ENCODE results near the gene APLNR.
"Not testable (repeated sequence)": the region's sequence is repeated elsewhere in the genome, so short reads cannot be mapped to it uniquely, and the experiment has no call there.

The APLNR gene

DNA sequence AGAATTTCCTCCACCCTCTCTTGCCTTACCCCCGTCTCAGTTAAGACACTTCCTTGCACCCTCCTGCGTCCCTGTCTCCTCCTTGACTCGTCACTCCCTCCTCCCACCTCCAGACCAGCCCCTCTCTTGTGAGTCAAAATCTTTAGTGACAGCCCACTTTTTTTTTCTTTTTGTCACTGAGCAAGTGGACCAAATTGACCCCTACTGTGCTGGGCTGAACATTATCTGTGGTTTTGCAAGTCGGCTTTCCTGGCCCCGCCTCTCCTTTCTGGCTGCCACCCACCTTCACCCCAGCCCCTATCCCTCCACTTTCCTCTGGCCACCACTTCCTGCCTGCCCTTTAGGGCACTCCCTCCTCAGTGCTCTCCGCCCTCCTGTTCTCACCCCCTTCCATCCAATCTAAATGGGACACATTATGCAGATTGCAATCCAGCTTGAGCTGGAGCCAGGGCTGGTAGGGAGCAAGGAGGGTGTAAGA, at the start of gene APLNR:
Gene APLNR (minus strand): TSS at position 47 of the 478 bp plus-strand sequence. CDS start 246 bp downstream, outside the sequence.
- no peak within 1 kb of the TSS for H3K4me2 ChIP-seq (ENCODE audit: low read length)
- TF ChIP-seq, protein P1, sequence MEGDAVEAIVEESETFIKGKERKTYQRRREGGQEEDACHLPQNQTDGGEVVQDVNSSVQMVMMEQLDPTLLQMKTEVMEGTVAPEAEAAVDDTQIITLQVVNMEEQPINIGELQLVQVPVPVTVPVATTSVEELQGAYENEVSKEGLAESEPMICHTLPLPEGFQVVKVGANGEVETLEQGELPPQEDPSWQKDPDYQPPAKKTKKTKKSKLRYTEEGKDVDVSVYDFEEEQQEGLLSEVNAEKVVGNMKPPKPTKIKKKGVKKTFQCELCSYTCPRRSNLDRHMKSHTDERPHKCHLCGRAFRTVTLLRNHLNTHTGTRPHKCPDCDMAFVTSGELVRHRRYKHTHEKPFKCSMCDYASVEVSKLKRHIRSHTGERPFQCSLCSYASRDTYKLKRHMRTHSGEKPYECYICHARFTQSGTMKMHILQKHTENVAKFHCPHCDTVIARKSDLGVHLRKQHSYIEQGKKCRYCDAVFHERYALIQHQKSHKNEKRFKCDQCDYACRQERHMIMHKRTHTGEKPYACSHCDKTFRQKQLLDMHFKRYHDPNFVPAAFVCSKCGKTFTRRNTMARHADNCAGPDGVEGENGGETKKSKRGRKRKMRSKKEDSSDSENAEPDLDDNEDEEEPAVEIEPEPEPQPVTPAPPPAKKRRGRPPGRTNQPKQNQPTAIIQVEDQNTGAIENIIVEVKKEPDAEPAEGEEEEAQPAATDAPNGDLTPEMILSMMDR (IDR thresholded peaks at IDR 0.05; ENCODE audit: low read depth, low read length): no peak
- no peak for TF ChIP-seq EZH2phosphoT487 (IDR thresholded peaks at IDR 0.05; ENCODE audit: low read depth)
- H3K36me3 ChIP-seq (replicated peaks; ENCODE audit: low read depth, low read length): no peaks in the 10 kb centered on the region
- H3K9me3 ChIP-seq (ENCODE audit: insufficient read depth, low read length): no peaks in the 10 kb centered on the region
- H3K79me2 ChIP-seq (ENCODE audit: low read length): no peaks in the 10 kb centered on the region
- no peaks in the 10 kb centered on the region for H3K4me1 ChIP-seq (ENCODE audit: low read length)
- no peak within 1 kb of the TSS for H3K4me3 ChIP-seq (ENCODE audit: low read length)
- no peaks in the 10 kb centered on the region for H4K20me1 ChIP-seq (ENCODE audit: insufficient read depth, low read length)
- peaks cover 58% of the 10 kb centered on the region for H3K27me3 ChIP-seq (ENCODE audit: low read depth, low read length)
- H2AFZ ChIP-seq (ENCODE audit: low read depth, low read length): no peak within 1 kb of the TSS
- H3K9ac ChIP-seq (ENCODE audit: low read length): no peak within 1 kb of the TSS
- no peak within 1 kb of the TSS for H3K27ac ChIP-seq (ENCODE audit: low read length)

DNA sequence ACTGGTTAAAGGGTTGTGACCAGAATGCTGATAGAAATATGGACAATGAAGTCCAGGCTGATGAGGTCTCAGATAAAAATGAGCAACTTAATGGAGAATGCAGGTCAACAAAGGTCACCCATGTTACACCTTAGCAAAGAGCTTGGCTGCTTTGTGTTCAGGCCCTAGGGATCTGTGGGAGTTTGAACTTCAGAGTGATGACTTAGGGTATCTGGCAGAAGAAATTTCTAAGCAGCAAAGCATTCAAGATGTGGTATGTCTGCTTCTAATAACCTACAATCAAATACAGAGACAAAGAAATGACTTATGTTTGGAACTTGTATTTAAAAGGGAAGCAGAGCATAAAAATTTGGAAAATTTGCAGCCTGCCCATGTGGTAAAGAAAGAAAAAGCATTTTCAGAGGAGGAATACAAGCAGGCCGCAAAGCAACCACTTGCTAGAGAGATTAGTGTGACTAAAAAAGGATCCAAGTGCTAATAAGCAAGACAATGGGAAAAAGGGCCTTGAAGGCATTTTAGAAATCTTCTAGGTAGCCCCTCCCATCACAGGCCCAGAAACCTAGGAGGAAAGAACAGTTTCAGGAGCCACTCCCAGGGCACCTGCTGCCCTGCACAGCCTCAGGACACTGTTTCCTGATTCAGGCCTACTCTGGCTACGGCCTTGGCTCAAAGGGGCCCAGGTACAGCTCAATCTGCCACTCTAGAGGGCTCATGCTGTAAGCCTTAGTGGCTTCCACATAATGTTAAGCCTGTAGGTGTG, 46.4 kb upstream of the APLNR start:
- TF ChIP-seq EZH2phosphoT487 (IDR thresholded peaks at IDR 0.05; ENCODE audit: low read depth): no peak
- TF ChIP-seq, protein P1 (IDR thresholded peaks at IDR 0.05; ENCODE audit: low read depth, low read length): no peak
- peaks cover 11% of the 10 kb centered on the region; the same call in 1 of the 2 replicates for H3K27me3 ChIP-seq (ENCODE audit: low read depth, low read length)
- no peaks in the 10 kb centered on the region for H4K20me1 ChIP-seq (ENCODE audit: insufficient read depth, low read length)
- H3K27ac ChIP-seq (ENCODE audit: low read length): no peak overlapping the region
- H3K9me3 ChIP-seq (ENCODE audit: insufficient read depth, low read length): no peaks in the 10 kb centered on the region
- no peak overlapping the region for H3K4me2 ChIP-seq (ENCODE audit: low read length)
- no peak overlapping the region for H2AFZ ChIP-seq (ENCODE audit: low read depth, low read length)
- no peaks in the 10 kb centered on the region for H3K36me3 ChIP-seq (replicated peaks; ENCODE audit: low read depth, low read length)
- H3K4me3 ChIP-seq (ENCODE audit: low read length): no peak overlapping the region
- H3K4me1 ChIP-seq (ENCODE audit: low read length): no peaks in the 10 kb centered on the region
- no peak overlapping the region for H3K9ac ChIP-seq (ENCODE audit: low read length)
- H3K79me2 ChIP-seq (ENCODE audit: low read length): no peaks in the 10 kb centered on the region

DNA sequence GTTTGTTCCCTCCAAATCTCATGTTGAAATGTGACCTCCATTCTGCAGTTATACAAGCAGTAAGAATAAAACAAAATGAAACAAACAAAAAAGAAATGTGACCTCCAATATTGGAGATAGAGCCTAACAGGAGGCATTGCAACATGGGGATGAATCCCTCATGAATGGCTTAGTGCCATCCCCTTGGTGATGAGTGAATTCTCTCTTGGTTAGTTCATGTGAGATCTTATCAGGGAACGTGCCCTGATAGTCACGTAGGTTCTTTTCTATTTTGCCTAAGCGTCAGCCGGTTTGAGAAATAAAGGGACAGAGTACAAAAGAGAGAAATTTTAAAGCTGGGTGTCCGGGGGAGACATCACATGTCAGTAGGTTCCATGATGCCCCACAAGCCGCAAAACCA, 44.5 kb upstream of the APLNR start:
- H3K4me2 ChIP-seq (ENCODE audit: low read length); H3K9me3 ChIP-seq (ENCODE audit: insufficient read depth, low read length); H3K79me2 ChIP-seq (ENCODE audit: low read length); H3K36me3 ChIP-seq (replicated peaks; ENCODE audit: low read depth, low read length); H3K27ac ChIP-seq (ENCODE audit: low read length); H4K20me1 ChIP-seq (ENCODE audit: insufficient read depth, low read length); H3K4me1 ChIP-seq (ENCODE audit: low read length); H3K9ac ChIP-seq (ENCODE audit: low read length); H2AFZ ChIP-seq (ENCODE audit: low read depth, low read length); H3K4me3 ChIP-seq (ENCODE audit: low read length): not testable (repeated sequence)
- peaks cover 15% of the 10 kb centered on the region; the same call in 1 of the 2 replicates for H3K27me3 ChIP-seq (ENCODE audit: low read depth, low read length)

DNA sequence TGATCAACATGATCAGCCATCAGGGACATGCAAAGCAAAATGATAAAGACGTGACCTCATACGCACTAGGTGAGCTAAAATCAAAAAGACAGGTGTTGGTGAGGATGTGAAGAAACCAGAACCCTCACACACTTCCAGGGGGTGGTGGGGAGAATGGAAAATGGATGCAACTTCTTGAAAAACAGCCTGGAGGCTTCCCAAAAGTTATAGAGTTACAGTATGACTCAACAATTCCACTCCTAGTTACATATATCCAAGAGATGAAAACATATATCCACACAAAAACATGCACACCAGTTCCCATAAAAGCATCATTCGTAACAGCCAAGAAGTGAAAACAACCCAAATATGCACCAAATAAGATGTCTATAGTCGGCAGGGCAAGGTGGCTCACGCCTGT, 42.1 kb upstream of the APLNR start:
- no peaks in the 10 kb centered on the region for H3K79me2 ChIP-seq (ENCODE audit: low read length)
- no peak overlapping the region for H3K27ac ChIP-seq (ENCODE audit: low read length)
- H2AFZ ChIP-seq (ENCODE audit: low read depth, low read length): no peak overlapping the region
- peaks cover 21% of the 10 kb centered on the region; the same call in 1 of the 2 replicates for H3K27me3 ChIP-seq (ENCODE audit: low read depth, low read length)
- no peak overlapping the region for H3K4me2 ChIP-seq (ENCODE audit: low read length)
- no peaks in the 10 kb centered on the region for H4K20me1 ChIP-seq (ENCODE audit: insufficient read depth, low read length)
- TF ChIP-seq, protein P1 (IDR thresholded peaks at IDR 0.05; ENCODE audit: low read depth, low read length): no peak
- TF ChIP-seq EZH2phosphoT487 (IDR thresholded peaks at IDR 0.05; ENCODE audit: low read depth): no peak
- H3K4me3 ChIP-seq (ENCODE audit: low read length): no peak overlapping the region
- peaks cover 4% of the 10 kb centered on the region; the same call in 1 of the 2 replicates for H3K4me1 ChIP-seq (ENCODE audit: low read length)
- no peak overlapping the region for H3K9ac ChIP-seq (ENCODE audit: low read length)
- H3K36me3 ChIP-seq (replicated peaks; ENCODE audit: low read depth, low read length): no peaks in the 10 kb centered on the region
- H3K9me3 ChIP-seq (ENCODE audit: insufficient read depth, low read length): no peaks in the 10 kb centered on the region

Data from OCI-LY3 (cell line).